T-helper 2 cell treated with Interferon-gamma antibody and Interleukin-4, amounts not matched to agents 5 μg/mL and 100 μg/mL, for 36 hours (primary cell): ENCODE results near the gene MFSD2A.
"Not testable (repeated sequence)": the region's sequence is repeated elsewhere in the genome, so short reads cannot be mapped to it uniquely, and the experiment has no call there.

Experiments used
- DNase-seq: peaks from one replicate; pipeline ENCODE4 v3.0.0; 2021; ENCODE audit warnings: low spot score
- H3K27ac Mint-ChIP-seq: one replicate; pipeline ENCODE4 v1.8.0; 2021; ENCODE audit warnings: mild to moderate bottlenecking, mixed read lengths
- H3K27me3 Mint-ChIP-seq: one replicate; pipeline ENCODE4 v1.8.0; 2021; ENCODE audit warnings: low read depth, mixed read lengths
- H3K36me3 Mint-ChIP-seq: one replicate; pipeline ENCODE4 v1.8.0; 2021; ENCODE audit warnings: low read depth, mixed read lengths
- H3K4me1 Mint-ChIP-seq: one replicate; pipeline ENCODE4 v1.8.0; 2021; ENCODE audit warnings: low read depth, mixed read lengths
- H3K4me3 Mint-ChIP-seq: one replicate; pipeline ENCODE4 v1.8.0; 2022; ENCODE audit warnings: mild to moderate bottlenecking, moderate library complexity, mixed read lengths
- H3K9me3 Mint-ChIP-seq: one replicate; pipeline ENCODE4 v1.8.0; 2021; ENCODE audit warnings: mixed read lengths

Gene MFSD2A

DNA sequence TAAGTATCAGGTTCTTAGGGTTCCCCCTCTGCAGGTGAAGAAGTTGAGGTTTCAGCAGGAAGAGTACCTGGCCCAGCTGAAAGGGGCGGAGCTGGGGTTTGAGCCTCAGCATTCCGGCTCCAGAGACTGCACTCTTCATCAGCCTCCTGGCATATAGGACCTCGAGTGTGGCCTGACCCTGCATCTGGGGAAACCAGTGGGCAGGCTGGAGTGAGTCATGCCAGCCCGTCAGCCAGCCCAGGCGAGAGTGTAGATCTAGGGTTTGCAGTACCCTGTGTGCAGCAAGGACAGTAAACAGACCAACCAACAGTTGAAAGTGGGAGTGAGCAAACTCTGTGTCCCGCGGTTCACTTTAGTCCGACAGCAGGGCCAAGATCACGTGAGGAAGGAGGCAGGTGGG lies 14.1 kb downstream of the MFSD2A start:
- no peak for DNase-seq
- Mint-ChIP-seq H3K9me3 (no peaks in the 10 kb centered on the region), H3K27me3 (no peaks in the 10 kb centered on the region), H3K36me3 (peaks cover 2% of the 10 kb centered on the region), H3K4me1 (peaks cover 5% of the 10 kb centered on the region), H3K4me3 (no peak overlapping the region), H3K27ac (no peak overlapping the region)

DNA sequence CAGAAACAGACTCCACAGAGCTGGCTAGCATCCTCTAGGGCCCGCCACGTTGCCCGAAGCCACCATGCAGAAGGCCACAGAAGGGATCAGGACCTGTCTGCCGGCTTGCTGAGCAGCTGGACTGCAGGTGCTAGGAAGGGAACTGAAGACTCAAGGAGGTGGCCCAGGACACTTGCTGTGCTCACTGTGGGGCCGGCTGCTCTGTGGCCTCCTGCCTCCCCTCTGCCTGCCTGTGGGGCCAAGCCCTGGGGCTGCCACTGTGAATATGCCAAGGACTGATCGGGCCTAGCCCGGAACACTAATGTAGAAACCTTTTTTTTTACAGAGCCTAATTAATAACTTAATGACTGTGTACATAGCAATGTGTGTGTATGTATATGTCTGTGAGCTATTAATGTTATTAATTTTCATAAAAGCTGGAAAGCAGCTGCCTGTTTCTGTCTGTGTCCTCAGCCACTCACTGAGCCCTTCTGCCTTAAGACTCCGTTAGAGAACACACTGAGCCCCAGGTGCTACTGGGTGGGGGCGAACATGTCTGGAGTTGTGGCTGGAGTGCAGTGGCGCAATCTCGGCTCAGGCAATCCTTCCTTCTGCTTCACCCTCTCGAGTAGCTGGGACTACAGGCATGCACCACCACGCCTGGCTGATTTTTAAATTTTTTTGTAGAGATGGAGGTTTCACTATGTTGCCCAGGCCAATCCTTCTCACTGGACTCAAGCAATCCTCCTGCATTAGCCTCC lies 14.8 kb downstream of the MFSD2A start:
- H3K4me3 Mint-ChIP-seq, result no peak overlapping the region
- peaks cover 5% of the 10 kb centered on the region for H3K4me1 Mint-ChIP-seq
- no peaks in the 10 kb centered on the region for H3K9me3 Mint-ChIP-seq
- no peak overlapping the region for H3K27ac Mint-ChIP-seq
- H3K27me3 Mint-ChIP-seq, result no peaks in the 10 kb centered on the region
- H3K36me3 Mint-ChIP-seq, result peaks cover 2% of the 10 kb centered on the region
- no peak for DNase-seq

DNA sequence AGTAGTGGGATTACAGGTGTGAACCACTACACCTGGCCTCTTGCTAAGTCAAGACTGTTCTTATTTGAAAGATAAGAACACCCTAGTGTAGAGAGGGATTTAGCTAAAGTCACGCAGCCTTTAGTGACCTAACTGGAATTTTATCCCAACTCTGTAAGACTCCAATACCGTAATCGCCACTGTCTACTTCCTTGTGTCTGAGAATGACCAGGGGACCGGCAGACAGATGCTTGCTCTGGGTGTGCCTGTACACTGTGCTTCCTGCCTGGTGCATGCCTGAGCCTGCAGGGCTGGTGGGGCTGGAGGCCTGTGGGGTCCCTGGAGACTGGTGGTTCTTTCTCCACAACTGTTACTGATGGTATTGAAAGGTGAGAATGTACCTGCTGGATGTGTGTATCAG lies 15.3 kb downstream of the MFSD2A start:
- H3K36me3 Mint-ChIP-seq, result peaks cover 2% of the 10 kb centered on the region
- H3K4me1 Mint-ChIP-seq, result peaks cover 5% of the 10 kb centered on the region
- H3K4me3 Mint-ChIP-seq, result no peak overlapping the region
- H3K27me3 Mint-ChIP-seq, result no peaks in the 10 kb centered on the region
- no peak overlapping the region for H3K27ac Mint-ChIP-seq
- no peaks in the 10 kb centered on the region for H3K9me3 Mint-ChIP-seq
- DNase-seq, result no peak

DNA sequence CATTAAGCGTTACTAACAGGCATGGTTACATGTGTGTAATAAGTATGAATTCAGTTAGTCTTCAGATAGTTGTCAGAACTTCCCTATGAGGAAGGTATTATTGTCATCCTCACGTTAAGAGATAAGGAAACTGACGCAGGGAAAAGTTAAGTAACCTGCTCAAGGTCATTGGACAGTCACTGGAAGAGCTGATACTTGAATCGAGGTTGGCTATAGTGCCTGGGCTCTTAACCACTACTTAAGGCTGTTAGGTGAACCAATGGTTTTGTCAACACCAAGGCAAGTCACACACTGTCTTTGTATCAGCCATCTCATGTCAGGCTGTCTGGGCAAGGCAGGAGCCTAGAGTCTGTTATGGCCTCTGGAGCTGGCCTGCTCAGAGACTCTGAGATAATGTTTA lies 16.2 kb downstream of the MFSD2A start:
- Mint-ChIP-seq H3K27me3 (no peaks in the 10 kb centered on the region), H3K4me1 (peaks cover 5% of the 10 kb centered on the region), H3K4me3 (no peak overlapping the region), H3K27ac (no peak overlapping the region), H3K36me3 (no peaks in the 10 kb centered on the region), H3K9me3 (no peaks in the 10 kb centered on the region)
- DNase-seq, result no peak

DNA sequence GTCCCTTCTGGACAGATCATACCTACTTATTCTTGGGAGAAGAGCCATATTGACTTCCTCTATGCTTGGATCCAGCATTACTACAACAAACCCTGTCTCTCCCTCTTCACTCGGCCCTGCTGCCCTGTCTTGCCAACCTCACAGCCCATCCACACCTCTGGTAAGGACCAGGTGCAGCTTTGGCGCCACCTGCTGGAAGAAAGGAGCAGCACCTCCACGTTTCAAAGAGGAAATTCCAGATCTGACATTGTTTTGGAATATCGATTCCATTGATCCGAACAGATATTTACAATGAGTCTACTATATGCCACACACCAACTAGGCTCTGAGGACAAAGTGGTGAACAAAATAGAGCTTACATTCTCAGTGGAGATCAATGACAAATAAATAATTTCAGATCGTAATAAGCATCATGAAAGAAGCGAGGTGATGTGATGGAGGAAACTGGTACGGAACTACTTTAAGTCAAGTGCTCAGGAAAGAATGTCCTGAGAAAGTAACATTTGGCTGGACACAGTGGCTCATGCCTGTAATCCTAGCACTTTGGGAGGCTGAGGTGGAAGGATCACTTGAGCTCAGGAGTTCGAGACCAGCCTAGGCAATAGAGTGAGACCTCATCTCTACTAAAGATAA lies 18.7 kb downstream of the MFSD2A start:
- Mint-ChIP-seq H3K9me3 (no peaks in the 10 kb centered on the region), H3K36me3 (no peaks in the 10 kb centered on the region), H3K27me3 (peaks cover 2% of the 10 kb centered on the region), H3K4me3 (no peak overlapping the region), H3K27ac (no peak overlapping the region), H3K4me1 (peaks cover 5% of the 10 kb centered on the region)
- peak; percentile 48 for DNase-seq

DNA sequence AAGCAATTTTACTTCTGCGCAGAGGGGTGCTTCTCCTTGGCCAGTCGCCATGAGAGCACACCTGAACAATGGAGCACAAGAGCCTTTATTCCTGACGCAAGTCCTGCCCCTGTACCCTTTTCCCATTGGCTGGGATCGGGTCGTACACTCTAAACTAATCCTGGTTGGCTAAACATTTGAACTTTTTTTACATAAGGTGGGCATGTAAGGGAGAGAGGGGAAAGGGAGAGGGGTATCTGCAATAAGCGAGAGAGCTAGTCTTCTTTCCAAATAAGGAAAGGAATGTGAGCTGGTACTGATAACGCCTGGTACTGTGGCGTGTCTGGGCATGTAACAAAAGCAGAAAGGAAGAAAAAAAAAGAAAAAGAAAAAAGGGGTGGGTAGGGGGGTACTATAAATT lies 21.8 kb downstream of the MFSD2A start:
- no peaks in the 10 kb centered on the region for H3K36me3 Mint-ChIP-seq
- peaks cover 11% of the 10 kb centered on the region for H3K4me1 Mint-ChIP-seq
- no peak overlapping the region for H3K4me3 Mint-ChIP-seq
- no peak overlapping the region for H3K27ac Mint-ChIP-seq
- H3K9me3 Mint-ChIP-seq, result no peaks in the 10 kb centered on the region
- no peak for DNase-seq
- peaks cover 2% of the 10 kb centered on the region for H3K27me3 Mint-ChIP-seq

DNA sequence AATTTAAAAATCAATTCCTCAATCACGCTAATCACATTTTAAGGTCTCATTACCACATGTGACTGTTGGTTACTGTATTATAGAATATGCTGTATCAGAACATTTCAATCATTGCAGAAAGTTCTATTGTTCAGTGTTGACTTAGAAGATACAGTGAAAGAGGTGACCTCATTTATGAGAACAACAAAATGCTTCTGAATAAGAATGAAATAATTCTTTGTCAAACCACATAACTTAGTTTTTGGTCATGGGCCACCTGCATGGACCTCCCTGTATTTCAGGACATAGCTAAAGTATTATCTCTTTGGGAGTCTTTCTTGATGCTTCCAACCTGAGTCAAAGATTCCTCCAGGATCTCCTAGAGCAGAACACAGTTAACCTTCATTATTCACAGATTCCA lies 22.3 kb downstream of the MFSD2A start:
- H3K27me3 Mint-ChIP-seq, result peaks cover 2% of the 10 kb centered on the region
- H3K4me1 Mint-ChIP-seq, result peaks cover 11% of the 10 kb centered on the region
- H3K27ac Mint-ChIP-seq, result no peak overlapping the region
- no peak overlapping the region for H3K4me3 Mint-ChIP-seq
- no peaks in the 10 kb centered on the region for H3K36me3 Mint-ChIP-seq
- DNase-seq, result no peak
- no peaks in the 10 kb centered on the region for H3K9me3 Mint-ChIP-seq

DNA sequence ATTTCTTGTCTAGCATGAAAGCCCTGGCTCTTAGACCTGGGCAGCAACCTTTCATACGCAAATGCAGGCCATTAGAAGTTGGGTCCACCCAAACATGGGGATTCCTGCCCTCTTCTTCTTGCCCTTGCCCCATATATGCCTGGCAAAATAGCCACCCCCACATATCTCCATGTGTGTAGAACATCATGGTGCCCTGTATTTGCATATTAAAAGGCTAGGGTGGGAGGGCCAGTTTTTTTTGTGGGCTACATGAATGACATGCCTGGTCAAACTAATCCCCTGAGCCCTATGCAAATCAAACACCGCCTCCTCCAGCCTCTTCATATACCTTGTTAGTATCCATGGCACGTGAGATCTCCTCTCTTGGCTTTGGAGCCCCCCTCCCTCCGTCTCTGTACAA lies 24.7 kb downstream of the MFSD2A start:
- Mint-ChIP-seq H3K27ac (no peak overlapping the region), H3K27me3 (peaks cover 2% of the 10 kb centered on the region), H3K9me3 (no peaks in the 10 kb centered on the region), H3K4me1 (peaks cover 6% of the 10 kb centered on the region), H3K36me3 (no peaks in the 10 kb centered on the region), H3K4me3 (no peak overlapping the region)
- DNase-seq, result no peak

DNA sequence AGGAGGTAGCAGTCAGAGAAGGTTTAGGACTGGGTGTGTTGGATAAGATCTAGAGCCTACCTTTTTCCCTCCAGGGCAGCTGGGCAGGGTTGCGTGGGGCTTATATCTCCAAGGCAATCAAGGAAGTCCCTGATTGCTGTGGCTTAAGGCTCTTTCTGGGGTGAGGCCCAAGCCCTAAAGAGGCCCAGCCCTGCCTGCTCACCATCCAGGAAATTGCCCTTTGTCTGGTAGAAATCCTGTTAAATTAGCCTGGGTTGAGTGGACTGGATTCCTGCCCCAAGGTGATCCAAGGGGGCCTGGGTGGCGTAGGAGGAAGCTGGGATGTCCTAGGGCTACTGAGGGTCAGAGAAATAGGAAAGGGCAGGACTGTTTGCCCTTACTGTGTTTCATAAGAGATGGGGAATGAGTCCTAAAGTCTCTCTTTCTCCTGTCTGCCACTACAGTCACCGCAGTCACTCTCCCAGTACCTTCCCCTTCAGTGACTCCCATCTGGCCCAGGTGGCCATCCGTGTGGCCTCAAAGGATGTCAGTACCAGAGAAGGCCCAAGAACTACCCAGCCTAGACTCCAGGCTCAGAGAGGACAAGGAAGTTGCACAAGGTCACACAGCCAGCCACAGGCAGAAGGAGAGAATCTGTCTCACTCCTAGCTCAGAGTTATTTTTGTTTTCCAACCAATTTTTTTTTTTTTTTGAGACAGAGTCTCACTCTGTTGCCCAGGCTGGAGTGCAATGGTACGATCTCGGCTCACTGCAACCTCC lies 25.8 kb downstream of the MFSD2A start:
- Mint-ChIP-seq H3K27me3 (peaks cover 4% of the 10 kb centered on the region), H3K27ac (no peak overlapping the region), H3K9me3 (no peaks in the 10 kb centered on the region), H3K4me3 (no peak overlapping the region), H3K4me1 (peaks cover 6% of the 10 kb centered on the region), H3K36me3 (no peaks in the 10 kb centered on the region)
- DNase-seq, result no peak

DNA sequence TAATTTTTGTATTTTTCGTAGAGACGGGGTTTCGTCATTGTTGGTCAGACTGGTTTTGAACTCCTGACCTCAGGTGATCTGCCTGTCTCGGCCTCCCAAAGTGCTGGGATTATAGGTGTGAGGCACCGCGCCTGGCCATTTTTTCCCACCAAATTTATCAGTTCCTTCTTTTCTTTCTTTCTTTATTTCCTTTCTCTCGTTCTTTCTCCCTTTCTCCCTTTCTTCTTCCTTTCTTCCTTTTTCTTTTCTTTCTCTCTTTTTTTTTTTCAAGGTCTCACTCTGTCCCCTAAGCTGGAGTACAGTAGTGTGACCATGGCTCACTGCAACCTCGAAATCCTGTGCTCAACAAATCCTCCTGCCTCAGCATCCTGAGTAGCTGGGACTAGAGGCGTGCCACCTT lies 26.4 kb downstream of the MFSD2A start:
- Mint-ChIP-seq H3K27me3 (peaks cover 4% of the 10 kb centered on the region), H3K4me3 (no peak overlapping the region), H3K27ac (no peak overlapping the region), H3K9me3 (no peaks in the 10 kb centered on the region), H3K4me1 (peaks cover 6% of the 10 kb centered on the region), H3K36me3 (no peaks in the 10 kb centered on the region)
- no peak for DNase-seq

DNA sequence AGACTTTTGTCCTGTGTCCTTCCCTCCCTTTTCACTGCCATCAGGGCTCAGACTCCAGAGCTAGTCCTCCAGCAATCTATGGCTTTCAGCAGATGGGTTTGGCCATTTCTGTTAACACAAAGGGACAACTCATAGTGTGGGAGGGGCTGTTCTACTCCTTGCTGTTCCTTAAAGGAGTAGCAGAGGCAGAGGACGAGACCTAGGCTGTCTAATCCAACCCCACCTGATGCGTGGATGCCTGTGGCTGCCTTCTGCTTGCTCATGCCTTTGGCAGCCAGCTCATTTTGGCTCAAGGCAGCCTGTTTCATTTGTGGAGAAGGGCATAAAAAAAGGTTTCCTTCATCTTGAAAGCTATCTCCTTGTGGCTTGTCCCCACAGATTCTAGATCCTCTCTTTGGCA lies 27.0 kb downstream of the MFSD2A start:
- H3K36me3 Mint-ChIP-seq, result no peaks in the 10 kb centered on the region
- H3K27ac Mint-ChIP-seq, result no peak overlapping the region
- no peaks in the 10 kb centered on the region for H3K9me3 Mint-ChIP-seq
- no peak for DNase-seq
- peaks cover 2% of the 10 kb centered on the region for H3K27me3 Mint-ChIP-seq
- H3K4me3 Mint-ChIP-seq, result no peak overlapping the region
- peaks cover 6% of the 10 kb centered on the region for H3K4me1 Mint-ChIP-seq

DNA sequence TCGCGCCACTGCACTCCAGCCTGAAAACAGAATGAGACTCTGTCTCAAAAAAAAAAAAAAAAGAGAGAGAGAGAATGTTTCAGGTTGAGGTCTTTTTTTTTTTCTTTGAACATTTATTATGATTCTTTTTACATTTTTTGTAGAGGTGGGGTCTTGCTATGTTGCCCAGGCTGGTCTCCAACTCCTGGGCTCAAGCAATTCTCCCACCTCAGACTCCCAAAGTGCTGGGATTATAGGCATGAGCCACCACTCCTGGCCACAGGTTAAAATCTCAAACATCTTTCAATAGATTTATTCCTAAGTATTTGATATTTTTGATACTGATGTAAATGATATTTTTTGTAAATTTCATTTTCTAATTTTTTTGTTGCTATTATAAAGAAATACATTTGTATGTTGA lies 29.5 kb downstream of the MFSD2A start:
- not testable (repeated sequence) for H3K27me3 Mint-ChIP-seq, H3K4me1 Mint-ChIP-seq, H3K4me3 Mint-ChIP-seq, H3K27ac Mint-ChIP-seq, H3K36me3 Mint-ChIP-seq, H3K9me3 Mint-ChIP-seq, DNase-seq

DNA sequence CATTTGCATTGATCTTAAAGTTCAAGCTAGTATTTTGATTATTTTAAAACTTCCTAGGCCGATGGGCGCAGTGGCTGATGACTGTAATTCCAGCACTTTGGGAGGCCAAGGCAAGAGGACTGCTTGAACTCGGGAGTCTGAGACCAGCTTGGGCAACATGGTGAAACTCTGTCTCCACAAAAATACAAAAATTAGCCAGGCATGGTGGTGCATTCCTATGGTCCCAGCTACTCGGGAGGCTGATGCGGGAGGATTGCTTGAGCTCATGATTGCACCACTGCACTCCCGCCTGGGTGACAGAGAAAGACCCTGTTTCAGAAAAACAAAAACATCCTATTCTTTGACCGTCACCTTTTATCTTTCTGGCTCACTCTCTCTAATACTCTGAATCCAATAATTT lies 30.0 kb downstream of the MFSD2A start:
- no peaks in the 10 kb centered on the region for H3K36me3 Mint-ChIP-seq
- H3K4me1 Mint-ChIP-seq, result peaks cover 6% of the 10 kb centered on the region
- no peak for DNase-seq
- H3K27ac Mint-ChIP-seq, result no peak overlapping the region
- H3K4me3 Mint-ChIP-seq, result no peak overlapping the region
- no peaks in the 10 kb centered on the region for H3K9me3 Mint-ChIP-seq
- peaks cover 2% of the 10 kb centered on the region for H3K27me3 Mint-ChIP-seq

DNA sequence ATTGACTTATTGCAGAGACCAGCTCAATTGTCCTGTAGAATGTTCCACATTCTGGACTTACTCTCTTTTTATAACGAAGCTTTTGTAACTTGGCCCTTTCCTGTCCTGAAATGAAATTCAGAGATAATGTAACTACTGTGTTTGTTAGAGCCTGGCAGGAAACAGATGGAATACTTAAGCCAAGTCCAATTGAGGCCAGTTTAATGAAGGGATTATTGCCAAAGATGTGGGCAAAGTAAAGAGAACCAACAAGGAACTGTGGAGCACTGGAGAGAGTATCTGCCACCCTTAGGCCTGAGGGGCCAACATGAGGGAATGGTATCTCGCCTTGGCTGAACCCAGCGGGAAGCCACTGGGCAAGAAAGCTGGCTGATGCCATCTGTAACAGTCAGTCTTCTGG lies 32.9 kb downstream of the MFSD2A start:
- no peak for DNase-seq
- H3K36me3 Mint-ChIP-seq, result no peaks in the 10 kb centered on the region
- no peak overlapping the region for H3K4me3 Mint-ChIP-seq
- H3K27ac Mint-ChIP-seq, result no peak overlapping the region
- H3K4me1 Mint-ChIP-seq, result no peaks in the 10 kb centered on the region
- no peaks in the 10 kb centered on the region for H3K9me3 Mint-ChIP-seq
- H3K27me3 Mint-ChIP-seq, result peaks cover 2% of the 10 kb centered on the region
